Measurements from ENCODE around the gene SPAG6. TPM values are rescaled to one million over a fixed set of nuclear protein-coding genes. Genes with fewer than 3 reads are reported as not detected.
"Not testable (repeated sequence)": the region's sequence is repeated elsewhere in the genome, so short reads cannot be mapped to it uniquely, and the experiment has no call there.

Gene SPAG6
- 0.31 TPM for total RNA-seq

GRCh38 chr10:22345301-22346095 lies at the start of gene SPAG6:
Gene SPAG6, plus strand, starts transcription at chr10:22345496. Its CDS starts 116 bp downstream, at chr10:22345612.
- ATAC-seq (no peak), DNase-seq (ENCODE audit: low spot score) (peak; percentile 65)
- intact Hi-C loops (cut with DNase I), result no loop called here

GRCh38 chr10:22301193-22301592 lies 44.1 kb upstream of the SPAG6 start:
- DNase-seq (ENCODE audit: low spot score) (no peak), ATAC-seq (no peak)
- intact Hi-C loops (cut with DNase I), result no loop called here

- ATAC-seq (no peak), DNase-seq (ENCODE audit: low spot score) (no peak)
- intact Hi-C loops (cut with DNase I), result no loop called here
These were observed 41.8 kb upstream of the SPAG6 start for GRCh38 chr10:22303461-22303860.

- ATAC-seq (no peak), DNase-seq (ENCODE audit: low spot score) (no peak)
- intact Hi-C loops (cut with DNase I), result no loop called here
These were observed 39.6 kb upstream of the SPAG6 start for GRCh38 chr10:22305721-22306120.

GRCh38 chr10:22308390-22308789 lies 36.9 kb upstream of the SPAG6 start:
- DNase-seq (ENCODE audit: low spot score), result no peak
- ATAC-seq, result no peak
- intact Hi-C loops (cut with DNase I), result no loop called here

GRCh38 chr10:22309180-22310000 lies 35.9 kb upstream of the SPAG6 start:
- intact Hi-C loops (cut with DNase I), result no loop called here
- ATAC-seq (no peak), DNase-seq (ENCODE audit: low spot score) (no peak)

GRCh38 chr10:22310012-22310411 lies 35.3 kb upstream of the SPAG6 start:
- intact Hi-C loops (cut with DNase I), result loop anchor here (10.0 kb wide), 1 partner anchor 55 kb away; no protein-coding TSS in a partner anchor
- not testable (repeated sequence) for ATAC-seq; DNase-seq (ENCODE audit: low spot score)

GRCh38 chr10:22310928-22311327 lies 34.4 kb upstream of the SPAG6 start:
- intact Hi-C loops (cut with DNase I), result loop anchor here (10.0 kb wide), 1 partner anchor 56 kb away; no protein-coding TSS in a partner anchor
- DNase-seq (ENCODE audit: low spot score) (no peak), ATAC-seq (no peak)

GRCh38 chr10:22314852-22315251 lies 30.4 kb upstream of the SPAG6 start:
- ATAC-seq, result no peak
- intact Hi-C loops (cut with DNase I), result loop anchor here (10.0 kb wide), 1 partner anchor 60 kb away; no protein-coding TSS in a partner anchor
- DNase-seq (ENCODE audit: low spot score), result no peak

GRCh38 chr10:22315455-22316285 lies 29.6 kb upstream of the SPAG6 start:
- peak; percentile 3 for ATAC-seq
- intact Hi-C loops (cut with DNase I), result loop anchor here (1.0 to 10.0 kb wide), 2 partner anchors 26 to 61 kb away; no protein-coding TSS in a partner anchor

GRCh38 chr10:22316286-22317075 lies 28.8 kb upstream of the SPAG6 start, which contains the start of gene COMMD3:
Gene COMMD3, plus strand, starts transcription at chr10:22316388. Its CDS starts 30 bp downstream, at chr10:22316418.
- DNase-seq (ENCODE audit: low spot score) (peak; percentile 95), ATAC-seq (peak; percentile 95)
- intact Hi-C loops (cut with DNase I), result loop anchor here (1.0 to 10.0 kb wide), 2 partner anchors 25 to 62 kb away; no protein-coding TSS in a partner anchor

More at GRCh38 chr10:22315455-22316285, 29.6 kb upstream of the SPAG6 start:
- DNase-seq (ENCODE audit: low spot score), result no peak

- intact Hi-C loops (cut with DNase I), result loop anchor here (10.0 kb wide), 1 partner anchor 62 kb away; no protein-coding TSS in a partner anchor
- DNase-seq (ENCODE audit: low spot score), result no peak
- ATAC-seq, result peak; percentile 17
These were observed 28.3 kb upstream of the SPAG6 start for GRCh38 chr10:22317076-22317370.

- ATAC-seq (no peak), DNase-seq (ENCODE audit: low spot score) (no peak)
- intact Hi-C loops (cut with DNase I), result loop anchor here (10.0 kb wide), 1 partner anchor 63 kb away; no protein-coding TSS in a partner anchor
These were observed 27.3 kb upstream of the SPAG6 start for GRCh38 chr10:22317771-22318565.

- DNase-seq (ENCODE audit: low spot score) (no peak), ATAC-seq (no peak)
- intact Hi-C loops (cut with DNase I), result loop anchor here (10.0 kb wide), 1 partner anchor 64 kb away; no protein-coding TSS in a partner anchor
These were observed 26.5 kb upstream of the SPAG6 start for GRCh38 chr10:22318772-22319171.

GRCh38 chr10:22319547-22319979 lies 25.7 kb upstream of the SPAG6 start:
- ATAC-seq (no peak), DNase-seq (ENCODE audit: low spot score) (no peak)
- intact Hi-C loops (cut with DNase I), result loop anchor here (10.0 kb wide), 1 partner anchor 65 kb away; no protein-coding TSS in a partner anchor

- ATAC-seq, result no peak
- intact Hi-C loops (cut with DNase I), result loop anchor here (10.0 kb wide), 1 partner anchor 65 kb away; no protein-coding TSS in a partner anchor
- no peak for DNase-seq (ENCODE audit: low spot score)
These were observed 25.2 kb upstream of the SPAG6 start for GRCh38 chr10:22319980-22320558.

Data from sciatic nerve (tissue), 2 donors.